ENCODE results near the gene PBX4.

DNA sequence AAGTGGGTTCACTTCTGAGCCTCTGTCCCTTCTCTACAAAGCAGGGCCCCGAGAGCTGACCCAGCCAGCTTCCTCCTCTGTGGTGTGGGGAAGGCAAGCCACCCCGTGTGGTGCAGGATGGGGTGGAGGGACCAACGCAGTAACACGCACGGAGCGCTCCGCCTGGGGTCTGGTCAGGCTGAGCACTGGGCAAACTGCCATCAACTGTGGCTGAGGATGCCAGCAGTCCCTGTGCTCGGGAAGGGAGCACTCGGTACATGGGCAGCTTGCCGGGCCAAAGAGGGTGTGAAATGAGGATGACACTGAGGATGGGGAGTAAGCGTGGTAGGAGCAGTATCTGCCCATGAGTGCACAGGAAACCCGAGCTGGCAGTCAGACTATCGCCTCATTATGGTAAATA is 32.6 kb upstream of the PBX4 start:
- no peak for TF ChIP-seq POLR2AphosphoS5 (IDR thresholded peaks at IDR 0.05)
- TF ChIP-seq, protein P1, sequence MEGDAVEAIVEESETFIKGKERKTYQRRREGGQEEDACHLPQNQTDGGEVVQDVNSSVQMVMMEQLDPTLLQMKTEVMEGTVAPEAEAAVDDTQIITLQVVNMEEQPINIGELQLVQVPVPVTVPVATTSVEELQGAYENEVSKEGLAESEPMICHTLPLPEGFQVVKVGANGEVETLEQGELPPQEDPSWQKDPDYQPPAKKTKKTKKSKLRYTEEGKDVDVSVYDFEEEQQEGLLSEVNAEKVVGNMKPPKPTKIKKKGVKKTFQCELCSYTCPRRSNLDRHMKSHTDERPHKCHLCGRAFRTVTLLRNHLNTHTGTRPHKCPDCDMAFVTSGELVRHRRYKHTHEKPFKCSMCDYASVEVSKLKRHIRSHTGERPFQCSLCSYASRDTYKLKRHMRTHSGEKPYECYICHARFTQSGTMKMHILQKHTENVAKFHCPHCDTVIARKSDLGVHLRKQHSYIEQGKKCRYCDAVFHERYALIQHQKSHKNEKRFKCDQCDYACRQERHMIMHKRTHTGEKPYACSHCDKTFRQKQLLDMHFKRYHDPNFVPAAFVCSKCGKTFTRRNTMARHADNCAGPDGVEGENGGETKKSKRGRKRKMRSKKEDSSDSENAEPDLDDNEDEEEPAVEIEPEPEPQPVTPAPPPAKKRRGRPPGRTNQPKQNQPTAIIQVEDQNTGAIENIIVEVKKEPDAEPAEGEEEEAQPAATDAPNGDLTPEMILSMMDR (IDR thresholded peaks at IDR 0.05), result no peak
- no peak for TF ChIP-seq POLR2A (IDR thresholded peaks at IDR 0.05)
- TF ChIP-seq EP300 (IDR thresholded peaks at IDR 0.05), result no peak

Measured in gastroesophageal sphincter (tissue), 3 donors.